D721Med (cell line): Measurements from ENCODE around the gene ADIPOR2.

Source experiments
- DNase-seq: peaks from one replicate; pipeline ENCODE4 v3.0.0; 2011; ENCODE audit warnings: low spot score; ENCODE audit not compliant: insufficient read length
- FAIRE-seq: peaks from 2 replicates; lab custom pipeline; 2011; peaks lifted over from hg19 to GRCh38; lab: Jason Lieb, UNC
- CTCF ChIP-seq: IDR thresholded peaks from 2 replicates; pipeline ENCODE4 v1.5.1; 2012; ENCODE audit warnings: mild to moderate bottlenecking, control low read depth; ENCODE audit not compliant: insufficient read depth; ENCODE audit errors: missing control alignments

The ADIPOR2 gene

GRCh38 chr12:1797991-1798640 is 107.2 kb downstream of the ADIPOR2 start:
- FAIRE-seq = no peak
- DNase-seq = no peak
- TF ChIP-seq CTCF = no peak

GRCh38 chr12:1798641-1799020 is 107.8 kb downstream of the ADIPOR2 start:
- no peak for TF ChIP-seq CTCF
- no peak for FAIRE-seq
- DNase-seq = no peak

GRCh38 chr12:1799051-1799881 is 108.4 kb downstream of the ADIPOR2 start:
- no peak for TF ChIP-seq CTCF
- FAIRE-seq = no peak
- no peak for DNase-seq

- FAIRE-seq (no peak), DNase-seq (no peak)
- TF ChIP-seq CTCF = no peak
Observed at GRCh38 chr12:1799882-1800400, 109.1 kb downstream of the ADIPOR2 start.

GRCh38 chr12:1800401-1801302 is 109.8 kb downstream of the ADIPOR2 start:
- DNase-seq = no peak
- FAIRE-seq = no peak
- TF ChIP-seq CTCF = no peak

GRCh38 chr12:1801303-1801975 is 110.6 kb downstream of the ADIPOR2 start:
- DNase-seq (no peak), FAIRE-seq (no peak)
- no peak for TF ChIP-seq CTCF
